Upper lobe of right lung (tissue), 1 donor: ENCODE measurements around the gene APBB2. TPM values are rescaled to one million over a fixed set of nuclear protein-coding genes. Genes with fewer than 3 reads are reported as not detected.

ENCODE experiments used
- ATAC-seq: fragments of 200-7000 bp; cut with Tn5 transposase; one replicate; pipeline ENCODE4 v1.9.1; 2020; ENCODE audit warnings: mild to moderate bottlenecking, moderate library complexity
- DNase-seq: peaks from one replicate; pipeline ENCODE4 v3.0.0-alpha.2; 2020
- H3K27ac ChIP-seq: fragments of 200-600 bp; one replicate; pipeline ENCODE4 v1.8.0; 2022
- H3K27me3 ChIP-seq: fragments of 200-600 bp; one replicate; pipeline ENCODE4 v1.8.0; 2022; ENCODE audit warnings: mild to moderate bottlenecking
- H3K36me3 ChIP-seq: fragments of 200-600 bp; one replicate; pipeline ENCODE4 v1.8.0; 2022
- H3K4me1 ChIP-seq: fragments of 200-600 bp; one replicate; pipeline ENCODE4 v1.8.0; 2022
- H3K4me3 ChIP-seq: fragments of 200-600 bp; one replicate; pipeline ENCODE4 v1.8.0; 2022; ENCODE audit warnings: mild to moderate bottlenecking
- H3K9me3 ChIP-seq: fragments of 200-600 bp; one replicate; pipeline ENCODE4 v1.8.0; 2022
- CTCF ChIP-seq: fragments of 200-600 bp; IDR thresholded peaks from one replicate; pipeline ENCODE4 v1.8.0; 2022; ENCODE audit warnings: antibody characterized with exemption
- intact Hi-C: fragments of 100-400 bp; cut with DNase I; formaldehyde crosslinking; loops from one replicate; pipeline ENCODE4 v1.11.0; 2022
- total RNA-seq: library from RNA; stranded (reverse); fragmentation: NEBNext Ultra II Directional; extraction: Animal tissue kit (Norgen Biotek cat#: 25700); gene quantifications from one replicate; pipeline ENCODE4 v1.2.1, GENCODE V29; 2021
- donor health status: DM: no; HTN: yes; CAD: no; lungs with severe emphysema.

APBB2 gene
- total RNA-seq, 1 donor from 2014 or later = 88.2 TPM

GRCh38 chr4:41192136-41192535, 22.2 kb downstream of the APBB2 start:
- no peak for ATAC-seq
- intact Hi-C loops = no loop called here
- H3K4me3 ChIP-seq = no peak overlapping the region
- H3K36me3 ChIP-seq = no peaks in the 10 kb centered on the region
- H3K27ac ChIP-seq = no peak overlapping the region
- DNase-seq = no peak
- H3K9me3 ChIP-seq = no peaks in the 10 kb centered on the region
- H3K4me1 ChIP-seq = peaks cover under 1% of the 10 kb centered on the region
- H3K27me3 ChIP-seq = no peaks in the 10 kb centered on the region
- TF ChIP-seq CTCF = no peak

DNA sequence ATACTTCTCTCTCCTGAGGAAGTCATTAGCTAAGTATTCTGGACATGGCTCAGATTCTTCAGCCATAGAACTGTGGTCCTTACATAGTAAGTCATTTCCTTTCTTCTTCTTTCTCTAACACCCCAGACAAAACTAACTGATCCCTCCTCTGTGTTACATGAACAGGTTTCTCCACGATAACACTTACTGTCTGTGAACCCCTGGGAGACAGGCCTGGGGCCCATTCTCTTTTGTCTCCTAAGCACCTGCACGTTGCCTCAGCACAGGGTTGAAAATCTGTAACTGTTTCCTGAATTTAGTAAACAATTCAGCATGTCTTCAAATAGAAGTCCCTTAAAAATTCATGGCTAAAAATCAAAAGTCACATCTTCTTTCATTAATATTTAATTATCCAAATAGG, 24.7 kb downstream of the APBB2 start:
- intact Hi-C loops = no loop called here
- no peak for DNase-seq
- Histone ChIP-seq H3K4me3 (no peak overlapping the region), H3K27ac (no peak overlapping the region), H3K36me3 (no peaks in the 10 kb centered on the region), H3K27me3 (no peaks in the 10 kb centered on the region), H3K4me1 (peaks cover 21% of the 10 kb centered on the region), H3K9me3 (no peaks in the 10 kb centered on the region)
- ATAC-seq = no peak
- TF ChIP-seq CTCF = no peak

- no peak for DNase-seq
- ATAC-seq = no peak
- Histone ChIP-seq H3K4me3 (no peak overlapping the region), H3K27ac (no peak overlapping the region), H3K36me3 (no peaks in the 10 kb centered on the region), H3K9me3 (no peaks in the 10 kb centered on the region), H3K27me3 (no peaks in the 10 kb centered on the region), H3K4me1 (peaks cover 23% of the 10 kb centered on the region)
- TF ChIP-seq CTCF = no peak
- intact Hi-C loops = no loop called here
Observed at GRCh38 chr4:41189076-41189475, 25.3 kb downstream of the APBB2 start.

- peak; percentile 43 for ATAC-seq
- no peak for DNase-seq
- Histone ChIP-seq H3K4me3 (no peak overlapping the region), H3K27ac (no peak overlapping the region), H3K36me3 (no peaks in the 10 kb centered on the region), H3K4me1 (peaks cover 23% of the 10 kb centered on the region), H3K9me3 (no peaks in the 10 kb centered on the region), H3K27me3 (no peaks in the 10 kb centered on the region)
- intact Hi-C loops = no loop called here
- TF ChIP-seq CTCF = no peak
Observed at GRCh38 chr4:41185614-41186592, 28.4 kb downstream of the APBB2 start.

GRCh38 chr4:41184009-41184408, 30.3 kb downstream of the APBB2 start:
- Histone ChIP-seq H3K36me3 (no peaks in the 10 kb centered on the region), H3K4me3 (no peak overlapping the region), H3K27me3 (no peaks in the 10 kb centered on the region), H3K27ac (no peak overlapping the region), H3K9me3 (no peaks in the 10 kb centered on the region), H3K4me1 (peaks cover 33% of the 10 kb centered on the region)
- ATAC-seq = no peak
- intact Hi-C loops = no loop called here
- no peak for DNase-seq
- TF ChIP-seq CTCF = no peak
